GM19438 (cell line): ENCODE results near the gene RNF224.

Experiments
- ATAC-seq: cut with Tn5 transposase; IDR thresholded peaks from one replicate; pipeline ENCODE4 v1.9.1; 2021; ENCODE audit warnings: low read depth; ENCODE audit not compliant: unreplicated experiment

Gene RNF224

GRCh38 chr9:137227054-137227852 is at the start of gene RNF224:
RNF224 (plus strand) TSS chr9:137227502; CDS start chr9:137228336, 834 bp downstream.
- no peak for ATAC-seq

GRCh38 chr9:137178201-137178938 is 48.9 kb upstream of the RNF224 start:
- ATAC-seq: no peak

DNA sequence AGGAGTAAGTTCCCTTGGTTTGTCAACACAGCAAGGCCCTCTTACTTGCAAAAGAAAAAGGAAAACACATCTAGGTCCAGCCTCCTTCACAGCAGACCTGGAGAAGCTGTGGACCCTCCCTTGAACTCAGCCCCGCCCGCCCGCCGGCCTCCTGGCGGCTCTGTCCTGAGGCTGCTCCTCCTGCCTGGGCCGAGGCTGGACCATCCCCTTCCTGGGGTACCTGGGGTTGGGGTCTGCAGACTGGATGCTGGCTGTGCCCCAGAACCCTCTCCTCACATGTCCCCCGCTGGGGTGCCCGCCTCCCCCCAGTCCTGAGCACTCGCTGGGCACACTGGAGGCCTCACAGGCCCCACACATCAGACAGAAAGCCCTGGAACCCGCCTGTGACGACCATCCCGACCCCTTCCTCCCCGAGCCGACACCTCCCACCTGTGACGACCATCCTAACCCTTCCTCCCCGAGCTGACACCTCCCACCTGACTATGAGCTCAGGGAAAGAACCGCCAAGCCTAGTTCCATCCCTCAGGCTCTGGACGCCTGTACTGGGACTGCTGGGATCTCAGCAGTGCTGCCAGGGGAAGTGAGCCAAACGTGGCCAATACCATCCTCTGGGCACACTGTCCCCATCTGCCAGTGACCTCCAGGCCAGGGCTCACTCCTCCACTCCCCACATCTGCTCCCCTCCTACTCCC is 48.2 kb upstream of the RNF224 start:
- no peak for ATAC-seq

GRCh38 chr9:137179761-137180160 is 47.5 kb upstream of the RNF224 start:
- ATAC-seq: no peak

GRCh38 chr9:137180491-137180890 is 46.8 kb upstream of the RNF224 start:
- ATAC-seq: no peak

DNA sequence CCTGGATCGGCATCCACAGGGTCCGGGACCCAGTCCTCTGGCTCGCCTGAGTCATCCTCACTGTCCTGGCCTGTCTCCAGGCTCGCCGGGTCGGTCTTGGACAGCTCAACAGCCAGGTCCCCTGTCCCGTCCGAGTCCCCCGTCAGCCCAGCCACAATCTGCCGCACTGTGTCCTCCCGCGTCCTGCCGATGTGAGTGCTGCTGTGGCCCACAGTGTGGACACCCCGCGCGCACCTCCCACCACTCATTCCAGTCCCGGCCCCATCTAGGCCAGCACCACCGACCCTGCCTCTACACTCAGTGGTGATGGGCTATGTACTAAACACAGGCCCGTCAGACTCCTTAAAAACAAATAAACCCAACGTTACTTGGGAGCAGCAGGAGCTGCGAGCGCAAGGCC is 45.6 kb upstream of the RNF224 start:
- ATAC-seq: no peak

GRCh38 chr9:137182836-137183235 is 44.5 kb upstream of the RNF224 start:
- ATAC-seq: no peak

DNA sequence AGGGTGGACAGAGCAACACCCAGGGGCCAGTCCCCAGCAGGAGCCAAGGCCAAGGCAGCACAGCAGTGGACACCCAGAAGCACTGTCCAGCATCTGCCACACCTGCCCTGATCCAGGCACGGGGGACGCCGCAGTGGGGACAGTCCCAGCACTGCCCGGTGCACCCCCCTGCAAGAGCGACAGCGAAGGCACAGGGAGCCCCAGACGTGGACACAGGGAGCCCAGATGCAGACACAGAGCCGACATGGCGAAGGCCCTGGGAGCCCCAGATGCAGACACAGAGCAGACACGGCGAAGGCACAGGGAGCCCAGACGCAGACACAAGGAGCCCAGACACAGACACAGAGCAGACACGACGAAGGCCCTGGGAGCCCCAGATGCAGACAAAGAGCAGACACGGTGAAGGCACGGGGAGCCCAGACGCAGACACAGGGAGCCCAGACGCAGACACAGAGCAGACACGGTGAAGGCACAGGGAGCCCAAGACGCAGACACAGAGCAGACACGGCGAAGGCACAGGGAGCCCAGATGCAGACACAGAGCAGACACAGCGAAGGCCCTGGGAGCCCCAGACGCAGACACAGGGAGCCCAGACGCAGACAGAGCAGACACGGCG is 43.2 kb upstream of the RNF224 start:
- no peak for ATAC-seq

DNA sequence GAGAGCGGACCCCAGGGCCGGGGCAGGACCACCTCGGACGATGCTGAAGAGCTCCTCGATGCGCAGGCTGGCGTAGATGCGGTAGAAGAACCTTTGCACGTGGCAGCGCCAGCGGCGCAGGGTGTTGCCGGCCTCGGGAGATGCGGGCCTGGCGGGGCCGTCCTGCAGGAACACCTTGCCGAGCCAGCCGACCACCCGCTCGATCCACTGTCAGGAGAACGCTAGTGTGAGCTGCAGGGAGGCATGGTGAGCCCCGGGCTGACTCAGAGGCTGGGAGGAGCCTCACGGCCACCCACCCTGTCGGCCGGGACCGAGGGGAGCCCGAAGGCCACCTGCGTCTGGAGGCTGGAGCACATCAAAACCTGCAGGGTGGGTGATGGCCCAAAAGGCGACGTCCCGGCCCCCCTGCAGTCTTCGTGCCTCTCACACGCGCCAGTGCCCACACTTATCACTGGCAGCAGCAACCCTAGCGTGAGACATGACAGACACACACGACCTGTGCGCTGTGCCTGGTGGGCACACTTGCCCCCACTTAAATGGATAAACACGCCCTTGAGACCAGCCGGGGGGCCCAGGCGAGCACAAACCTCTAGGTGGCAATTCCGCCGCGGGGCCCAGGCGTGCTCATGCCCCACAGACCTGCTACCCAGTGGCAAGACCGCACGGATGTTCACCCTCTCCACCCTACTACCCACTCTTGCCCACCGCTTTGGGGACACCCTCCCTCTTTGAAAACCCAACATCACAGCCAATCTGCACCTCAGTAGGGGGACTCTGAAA is 42.2 kb upstream of the RNF224 start:
- no peak for ATAC-seq

GRCh38 chr9:137185921-137186320 is 41.4 kb upstream of the RNF224 start:
- no peak for ATAC-seq

DNA sequence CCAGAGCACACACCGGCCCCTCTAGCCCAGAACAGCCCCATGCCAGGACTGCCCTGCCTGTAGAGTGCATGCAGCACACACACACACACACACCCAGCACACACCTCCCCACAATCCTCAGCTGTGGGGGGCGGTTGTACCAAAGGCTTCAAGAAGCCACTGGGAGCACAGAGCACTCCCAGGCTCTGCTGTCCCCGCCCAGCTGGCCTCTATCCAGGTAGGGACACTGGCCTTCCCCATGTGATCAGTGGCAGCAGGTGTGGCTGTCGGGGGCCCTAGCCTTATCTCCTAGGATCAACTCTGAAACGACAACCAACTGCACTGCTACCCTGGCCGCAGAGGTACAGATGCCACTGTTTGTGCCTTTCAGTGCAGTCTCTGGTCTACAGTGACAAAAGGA is 40.9 kb upstream of the RNF224 start:
- ATAC-seq: no peak

- ATAC-seq: no peak
Observed at GRCh38 chr9:137187386-137187785, 39.9 kb upstream of the RNF224 start.

DNA sequence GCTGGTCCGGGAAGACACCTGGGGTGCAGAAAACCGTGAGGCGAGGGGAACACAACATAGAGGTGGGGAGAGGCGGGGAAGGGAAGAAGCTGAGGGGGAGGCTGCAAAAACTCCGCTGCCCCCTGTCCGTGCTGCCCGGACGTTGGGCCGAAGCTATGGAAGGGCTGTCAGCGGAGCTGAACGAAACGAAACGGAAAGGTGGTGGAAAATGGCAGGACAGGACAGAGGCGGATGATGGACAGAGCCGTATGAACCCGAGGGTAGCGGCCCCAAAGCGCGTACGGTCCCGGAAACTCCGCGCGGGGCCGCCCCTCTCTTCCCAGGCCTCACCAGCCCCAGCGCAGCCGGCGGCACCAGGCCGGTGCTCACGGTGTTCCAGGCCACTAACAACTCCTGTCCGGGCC is 39.2 kb upstream of the RNF224 start:
- ATAC-seq: no peak

- ATAC-seq: peak; percentile 75
Observed at GRCh38 chr9:137188490-137189296, 38.6 kb upstream of the RNF224 start, which contains the start of the genes ANAPC2 and SSNA1. ANAPC2 (minus strand) TSS chr9:137188560; CDS start chr9:137188532, 28 bp downstream. SSNA1 (plus strand) TSS chr9:137188676; CDS start chr9:137188727, 51 bp downstream.

DNA sequence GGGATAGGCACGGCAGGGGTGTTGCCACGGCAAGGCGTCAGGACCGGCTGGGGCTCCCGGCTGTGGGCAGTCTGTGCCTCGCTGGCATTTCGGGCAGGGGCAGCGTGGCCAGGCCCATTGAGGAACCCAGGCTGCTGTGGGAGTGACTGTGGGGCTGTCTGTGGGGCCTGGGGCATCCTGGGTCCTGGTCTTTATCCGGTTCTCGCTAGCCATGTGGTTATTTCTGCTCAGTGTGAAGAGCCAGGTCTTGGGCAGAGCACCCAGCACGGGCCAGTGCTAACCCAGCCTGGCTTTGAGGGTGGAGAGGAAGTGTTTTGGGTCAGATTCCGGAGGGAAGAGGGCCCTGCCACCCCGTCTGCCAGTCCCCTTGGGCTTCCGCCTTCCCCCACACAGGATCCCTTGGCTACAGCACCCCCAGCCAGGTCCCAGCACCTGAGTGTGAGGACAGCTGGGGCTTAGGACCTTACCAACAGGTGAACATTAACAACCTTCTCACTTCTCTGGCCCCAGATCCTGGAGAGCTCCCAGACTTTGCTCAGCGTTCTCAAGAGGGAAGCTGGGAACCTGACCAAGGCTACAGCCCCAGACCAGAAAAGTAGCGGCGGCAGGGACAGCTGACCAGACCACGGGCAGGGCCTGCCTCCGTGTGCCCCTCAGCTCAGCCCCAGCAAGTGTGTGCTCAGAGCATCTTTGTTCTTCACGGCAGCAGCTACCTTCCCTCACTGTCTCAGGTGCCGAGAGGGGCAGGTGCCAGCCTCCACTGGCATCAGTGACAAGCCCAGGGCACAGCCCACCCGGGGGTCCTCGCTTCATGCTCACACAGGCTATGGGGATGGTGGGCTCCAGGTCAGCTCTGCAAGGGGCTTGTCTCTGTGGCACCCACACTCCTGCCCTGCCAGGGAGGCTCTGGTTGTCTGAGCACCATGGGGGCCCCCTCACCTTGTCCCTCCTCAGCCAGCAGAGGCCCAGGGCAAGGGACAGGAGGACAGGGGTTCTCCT is 37.7 kb upstream of the RNF224 start:
- ATAC-seq: no peak

GRCh38 chr9:137190315-137190856 is 36.9 kb upstream of the RNF224 start:
- no peak for ATAC-seq

GRCh38 chr9:137191245-137191644 is 36.1 kb upstream of the RNF224 start:
- no peak for ATAC-seq
